Frontal cortex (tissue), 4 donors: ENCODE data around the gene DDX51. TPM values are rescaled to one million over a fixed set of nuclear protein-coding genes. Genes with fewer than 3 reads are reported as not detected.
A peak's percentile ranks its signal among the peaks of the same experiment; 100 is the strongest.
"Not testable (repeated sequence)": the region's sequence is repeated elsewhere in the genome, so short reads cannot be mapped to it uniquely, and the experiment has no call there.

Experiments
- DNase-seq, 2 donors: peaks; one replicate each; pipeline ENCODE4 v3.0.0; 2012; ENCODE audit warnings: low spot score in 2 of 2
- FAIRE-seq: peaks from 2 replicates; lab custom pipeline; 2012; peaks lifted over from hg19 to GRCh38; lab: Jason Lieb, UNC
- total RNA-seq: library from RNA; depleted of rRNA; stranded (reverse); fragments of >200 nt; gene quantifications from one replicate; pipeline ENCODE4 v1.2.3, GENCODE V29; 2014
- donor health status: control.
- donor health status: control.
- donor health status: control.

Gene DDX51
- total RNA-seq, 1 donor from 2014 or later, result 11.0 TPM

DNA sequence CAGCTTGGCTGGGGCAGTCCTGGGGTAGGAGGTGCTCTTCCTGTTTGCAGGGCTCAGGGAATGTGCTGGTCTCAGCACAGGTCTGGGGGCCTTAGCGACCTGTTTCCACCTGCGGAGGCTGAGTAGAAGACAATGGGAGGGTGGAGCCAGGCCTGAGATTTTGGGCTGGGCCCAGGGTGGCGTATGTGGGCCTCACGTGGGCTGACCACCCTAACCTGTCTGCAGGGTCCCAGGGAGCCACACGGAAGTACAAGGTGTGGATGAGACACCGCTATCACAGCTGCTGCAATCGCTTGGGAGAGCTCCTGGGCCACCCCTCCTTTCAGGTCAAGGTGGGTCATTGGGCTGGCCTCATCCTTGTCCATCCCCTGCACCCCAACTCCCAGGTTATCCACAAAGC, 1.2 kb upstream of the DDX51 start:
- FAIRE-seq (no peak), DNase-seq (no peak)

DNA sequence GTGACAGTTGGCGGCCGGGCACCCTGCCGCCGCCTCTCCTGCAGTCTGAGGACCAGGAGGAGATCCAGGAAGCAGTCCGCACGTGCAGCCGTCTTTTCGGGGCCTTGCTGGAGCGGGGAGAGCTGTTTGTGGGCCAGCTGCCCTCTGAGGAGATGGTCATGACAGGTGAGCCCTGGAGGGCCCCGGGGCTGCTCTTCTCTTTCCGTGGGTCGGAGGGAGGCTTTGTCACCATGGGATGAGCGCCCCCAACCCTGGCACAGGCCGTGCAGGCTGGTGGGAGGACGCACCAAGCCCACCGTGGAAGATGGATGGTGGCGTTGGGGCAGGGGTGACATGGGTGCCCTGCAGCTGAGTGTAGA, 670 bp upstream of the DDX51 start:
- peak in 1 of 2 donors; percentile 44 for DNase-seq
- no peak for FAIRE-seq

DNA sequence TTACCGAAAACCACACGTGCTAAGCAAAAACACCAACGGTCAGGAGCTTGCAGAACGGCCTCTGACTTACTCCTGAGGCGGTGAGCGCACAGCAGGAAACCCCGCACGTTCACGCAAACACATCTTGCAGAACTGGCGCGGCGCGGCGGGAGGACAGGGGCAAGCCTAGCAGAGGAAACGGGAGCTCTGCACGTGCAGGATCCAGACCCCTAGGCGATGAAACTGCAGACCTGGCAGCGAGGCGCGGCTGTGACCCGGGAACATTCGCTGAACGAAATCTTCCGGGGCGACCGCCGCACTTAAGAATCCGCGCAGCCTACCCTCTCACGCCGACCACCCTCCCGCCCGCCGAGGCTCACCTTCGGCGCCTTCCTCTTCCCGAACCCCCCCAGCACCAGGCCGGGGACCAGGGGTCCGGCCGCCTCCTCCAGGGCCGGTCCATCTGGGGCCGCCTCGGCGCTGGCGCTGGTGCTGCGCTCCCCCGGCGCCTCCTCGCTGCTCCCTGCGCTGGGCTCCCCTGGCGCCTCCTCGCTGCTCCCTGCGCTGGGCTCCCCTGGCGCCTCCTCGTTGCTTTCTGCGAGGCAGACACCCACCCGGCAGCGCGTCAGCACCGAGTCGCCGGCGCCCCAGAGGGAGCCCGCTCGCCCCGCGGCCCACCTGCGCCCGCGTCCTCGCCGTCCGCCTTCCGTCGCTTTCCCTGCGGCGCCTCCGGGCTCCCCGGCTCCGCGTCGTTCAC, 615 bp downstream of the DDX51 start:
- FAIRE-seq (no peak), DNase-seq (peak in 1 of 2 donors; percentile 45)

DNA sequence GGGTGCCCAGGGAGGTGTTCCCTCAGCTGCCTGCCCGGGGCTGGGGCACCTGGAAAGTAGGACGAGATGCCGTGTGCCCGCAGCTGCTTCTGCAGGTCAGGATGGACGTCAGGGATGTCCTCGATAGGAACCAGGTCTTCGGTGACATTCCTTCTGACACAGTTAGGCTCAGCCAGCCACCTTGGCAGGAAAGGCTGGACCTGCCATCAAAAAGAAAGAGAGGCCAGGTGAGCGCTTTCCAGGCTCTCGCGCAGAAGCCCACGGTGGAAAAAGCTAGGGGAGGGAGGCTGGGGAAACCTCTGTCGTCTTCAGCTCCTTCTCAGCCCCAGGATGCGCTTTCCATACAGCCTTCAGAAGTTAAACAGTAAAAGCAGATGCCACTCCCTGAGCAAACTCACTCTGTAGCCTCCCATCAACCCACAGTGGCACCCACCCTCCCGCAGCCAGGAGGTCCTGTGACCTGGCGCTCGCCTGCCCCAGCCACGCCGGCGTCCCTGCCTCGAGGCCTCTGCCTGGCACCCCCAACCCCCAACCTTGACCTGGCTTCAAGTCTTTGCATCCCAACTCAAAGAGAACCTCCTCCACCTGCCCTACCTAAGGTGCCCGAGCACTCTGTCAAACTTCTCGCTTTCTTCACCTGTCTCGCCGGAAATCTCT, 1.3 kb downstream of the DDX51 start:
- no peak for FAIRE-seq
- DNase-seq, result no peak

DNA sequence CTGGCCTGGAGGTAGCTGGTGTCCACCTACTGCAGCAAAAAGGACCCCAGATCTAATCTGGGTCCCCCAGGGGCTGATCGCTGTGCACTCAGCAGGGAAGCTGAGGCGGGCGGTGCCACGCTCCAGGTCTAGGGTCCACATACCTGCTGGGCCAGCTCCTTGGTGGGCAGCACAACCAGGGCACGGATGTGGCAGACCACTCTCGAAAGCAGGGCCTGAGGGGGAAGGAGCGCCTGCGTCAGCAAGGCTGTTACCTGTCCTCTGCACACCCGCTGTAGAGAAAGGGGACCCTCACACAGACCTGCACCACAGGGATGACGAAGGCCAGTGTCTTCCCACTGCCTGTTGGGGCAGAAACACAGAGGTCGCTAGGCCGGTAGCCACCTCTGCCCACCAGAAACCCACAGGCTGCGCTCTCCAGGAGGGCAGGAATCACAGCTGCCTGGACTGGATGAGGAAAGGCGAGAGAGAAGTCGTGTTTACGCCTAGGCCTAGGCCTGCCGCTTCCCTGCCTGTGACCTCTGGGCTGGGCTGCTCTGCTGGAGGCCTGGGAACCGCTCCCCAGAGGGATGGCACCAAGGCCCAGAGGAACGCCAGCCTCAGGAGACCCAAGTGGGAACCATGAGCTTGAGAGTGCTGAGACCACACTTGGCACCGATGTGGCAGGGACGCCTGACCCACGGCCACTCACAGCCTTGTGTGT, 2.0 kb downstream of the DDX51 start:
- DNase-seq, result no peak
- no peak for FAIRE-seq

DNA sequence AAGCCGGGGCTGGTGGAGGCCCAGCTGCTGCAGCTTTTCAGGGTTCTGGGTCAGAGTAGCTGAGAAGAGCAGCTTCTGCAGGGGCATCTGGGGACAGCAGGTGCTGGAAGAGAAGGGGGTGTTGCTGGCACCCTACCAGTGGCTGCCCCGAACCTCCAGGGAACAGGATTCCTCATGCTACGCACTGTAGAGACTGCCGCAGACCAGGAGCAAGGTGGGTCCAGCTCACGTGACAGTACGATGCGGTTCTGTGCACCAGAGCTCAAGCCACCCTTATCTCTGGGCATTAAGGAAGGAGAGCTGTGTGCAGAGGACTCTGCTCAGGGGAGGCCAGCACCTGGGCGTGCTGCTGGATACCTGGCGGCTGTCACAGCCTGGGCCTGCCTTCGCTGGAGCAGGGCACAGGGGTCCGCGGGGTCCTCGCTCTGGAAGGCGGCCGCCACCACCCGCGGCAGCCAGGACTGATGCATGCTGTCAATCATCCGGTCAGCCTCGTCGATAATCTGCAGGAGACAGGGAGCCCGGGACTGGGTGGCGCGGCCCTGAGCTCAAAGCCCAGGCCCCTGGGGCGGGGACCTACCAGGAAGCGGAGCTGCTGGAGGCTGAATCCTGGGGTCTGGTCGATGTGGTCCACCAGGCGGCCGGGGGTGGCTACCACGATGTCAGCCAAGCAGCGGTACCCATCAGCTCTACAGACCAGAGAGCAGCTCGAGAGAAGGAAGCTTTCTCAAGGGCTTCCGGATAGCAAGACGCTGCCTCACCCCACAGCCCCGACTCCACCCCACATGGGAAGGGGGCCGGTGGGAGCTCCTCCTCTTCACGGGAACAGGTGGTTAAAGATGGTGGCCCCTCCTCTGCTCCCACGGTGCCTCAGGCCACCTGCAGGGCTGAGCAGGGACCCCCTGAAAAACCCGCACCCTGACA, 2.9 kb downstream of the DDX51 start:
- DNase-seq (no peak), FAIRE-seq (no peak)

DNA sequence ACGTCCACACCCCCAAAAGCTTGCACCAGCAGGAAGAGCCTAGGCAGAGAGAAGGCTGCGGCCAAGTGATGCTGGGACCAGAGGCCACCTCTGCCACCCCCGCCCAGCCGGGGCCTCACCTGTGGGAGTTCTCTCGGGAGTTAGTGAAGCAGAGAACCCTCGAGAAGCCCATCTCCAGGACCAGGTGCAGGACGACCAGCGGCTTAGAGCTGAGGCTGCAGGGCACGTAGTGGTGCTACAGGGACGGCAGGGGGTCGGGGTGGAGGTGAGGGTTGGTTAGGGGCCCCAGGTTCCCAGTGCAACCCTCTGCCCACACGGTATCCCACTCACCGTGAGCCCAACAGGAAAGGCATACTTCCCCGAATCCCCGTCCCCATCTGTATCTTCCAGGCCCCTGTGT, 3.6 kb downstream of the DDX51 start:
- no peak for DNase-seq
- FAIRE-seq, result no peak

DNA sequence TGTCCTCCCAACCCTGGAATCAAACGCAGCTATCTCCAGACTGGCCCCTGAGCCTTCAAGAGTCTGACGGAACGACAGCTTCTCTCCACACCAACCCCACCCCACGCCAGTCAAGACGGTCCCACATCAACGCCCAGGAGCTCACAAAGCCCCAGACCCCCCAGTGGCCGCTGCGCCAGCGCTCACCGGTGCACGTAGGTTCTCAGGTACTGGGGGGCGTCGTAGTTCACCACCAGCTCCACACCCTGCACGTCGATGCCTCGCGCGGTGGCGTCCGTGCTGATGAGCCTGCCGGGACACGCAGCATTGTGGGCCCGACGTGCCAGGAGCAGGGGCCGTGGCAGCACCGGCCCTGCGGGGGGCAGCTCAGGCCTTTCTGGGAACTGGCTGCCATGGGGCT, 4.2 kb downstream of the DDX51 start:
- DNase-seq, result no peak
- no peak for FAIRE-seq

DNA sequence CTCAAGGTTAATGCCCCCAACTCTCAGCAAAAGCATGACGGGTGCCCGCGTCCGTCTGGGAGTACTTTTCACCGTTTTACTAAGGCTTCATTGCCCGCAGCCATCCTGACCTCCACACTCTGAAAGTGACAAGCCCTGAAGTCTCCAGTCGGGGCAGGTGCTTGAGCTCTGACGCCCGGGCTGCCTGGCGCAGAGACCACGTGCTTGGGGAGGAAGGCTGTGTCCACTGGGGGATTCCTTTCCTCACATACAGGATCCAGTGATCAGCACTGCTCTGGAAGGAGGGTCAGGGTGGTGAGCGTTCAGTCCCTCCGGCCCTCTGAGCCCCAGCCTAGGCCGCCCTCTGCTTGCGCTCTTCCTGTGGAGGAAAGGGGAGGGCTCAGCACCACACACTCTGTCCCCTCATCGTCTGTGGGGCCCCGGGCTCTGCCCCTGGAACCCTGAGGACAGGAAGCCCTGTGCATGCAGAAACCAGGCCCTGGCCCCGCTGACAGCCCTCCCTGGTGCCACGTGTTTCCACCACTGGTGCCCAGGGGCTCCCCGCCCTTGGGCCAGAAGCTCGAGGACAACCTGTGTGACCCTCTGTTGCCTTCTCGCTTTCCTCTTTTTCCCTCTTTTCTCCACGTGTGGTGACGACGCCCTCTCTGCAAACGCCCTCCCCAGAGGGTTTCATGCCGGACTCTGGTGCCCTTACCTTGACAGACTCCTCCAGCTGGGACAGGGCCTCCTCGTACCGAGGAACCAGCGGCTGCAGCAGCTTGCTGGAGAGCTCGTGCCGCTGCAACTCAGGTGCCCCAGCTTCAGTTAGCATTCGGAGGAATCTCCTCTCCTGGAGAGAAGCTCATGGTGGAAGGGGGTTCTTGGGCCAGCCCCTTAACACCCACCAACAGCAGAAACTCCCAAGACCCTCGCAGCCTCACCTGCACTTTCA, 4.9 kb downstream of the DDX51 start:
- no peak for DNase-seq
- no peak for FAIRE-seq

DNA sequence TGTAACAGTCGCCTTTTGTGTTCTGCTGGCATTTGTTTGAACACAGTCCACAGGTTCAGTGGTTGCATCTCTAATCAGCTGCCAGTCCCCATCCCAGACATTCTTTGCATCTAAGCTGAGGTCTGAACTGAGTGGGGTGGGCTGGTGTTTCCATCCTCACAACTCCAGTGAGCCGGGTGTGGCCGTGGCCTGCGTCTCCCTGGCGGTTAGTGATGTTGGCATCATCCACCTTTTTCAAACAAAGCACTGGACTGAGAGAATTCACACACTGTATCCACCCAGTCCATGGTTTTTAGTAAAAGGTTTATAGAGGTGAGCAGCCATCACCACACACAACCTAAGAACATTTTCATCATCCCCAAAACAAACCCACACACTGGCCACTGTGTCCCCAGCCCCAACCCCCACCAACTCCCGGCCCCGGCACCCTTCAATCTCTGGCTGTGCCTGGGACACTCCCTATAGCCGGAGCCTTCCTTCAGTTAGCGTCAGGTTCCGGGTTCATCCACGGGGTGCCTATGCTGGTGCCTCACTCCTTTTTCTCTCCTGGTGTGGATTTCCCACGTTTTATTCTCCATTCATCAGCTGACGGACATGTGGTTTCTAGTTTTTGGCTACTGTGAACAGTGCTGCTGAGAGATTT, 6.5 kb downstream of the DDX51 start:
- DNase-seq, result no peak
- no peak for FAIRE-seq

DNA sequence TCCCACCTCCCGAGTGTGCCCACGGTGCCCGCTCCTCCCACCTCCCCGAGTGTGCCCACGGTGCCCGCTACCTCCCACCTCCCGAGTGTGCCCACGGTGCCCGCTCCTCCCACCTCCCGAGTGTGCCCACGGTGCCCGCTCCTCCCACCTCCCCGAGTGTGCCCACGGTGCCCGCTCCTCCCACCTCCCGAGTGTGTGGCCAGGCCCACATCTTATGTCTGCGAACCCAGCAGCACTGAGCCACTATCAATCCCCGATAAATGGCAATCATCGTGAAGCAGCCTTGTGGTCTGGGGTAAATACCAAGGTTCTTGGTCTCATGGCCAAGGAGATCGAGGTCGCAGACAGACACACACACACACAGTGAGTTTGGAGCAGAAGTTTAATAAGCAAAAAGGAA, 7.9 kb downstream of the DDX51 start:
- DNase-seq, FAIRE-seq: not testable (repeated sequence)

DNA sequence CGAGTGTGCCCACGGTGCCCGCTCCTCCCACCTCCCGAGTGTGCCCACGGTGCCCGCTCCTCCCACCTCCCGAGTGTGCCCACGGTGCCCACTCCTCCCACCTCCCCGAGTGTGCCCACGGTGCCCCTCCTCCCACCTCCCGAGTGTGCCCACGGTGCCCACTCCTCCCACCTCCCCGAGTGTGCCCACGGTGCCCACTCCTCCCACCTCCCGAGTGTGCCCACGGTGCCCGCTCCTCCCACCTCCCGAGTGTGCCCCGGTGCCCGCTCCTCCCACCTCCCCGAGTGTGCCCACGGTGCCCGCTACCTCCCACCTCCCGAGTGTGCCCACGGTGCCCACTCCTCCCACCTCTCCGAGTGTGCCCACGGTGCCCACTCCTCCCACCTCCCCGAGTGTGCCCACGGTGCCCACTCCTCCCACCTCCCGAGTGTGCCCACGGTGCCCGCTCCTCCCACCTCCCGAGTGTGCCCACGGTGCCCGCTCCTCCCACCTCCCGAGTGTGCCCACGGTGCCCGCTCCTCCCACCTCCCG, 9.4 kb downstream of the DDX51 start:
- not testable (repeated sequence) for DNase-seq, FAIRE-seq

DNA sequence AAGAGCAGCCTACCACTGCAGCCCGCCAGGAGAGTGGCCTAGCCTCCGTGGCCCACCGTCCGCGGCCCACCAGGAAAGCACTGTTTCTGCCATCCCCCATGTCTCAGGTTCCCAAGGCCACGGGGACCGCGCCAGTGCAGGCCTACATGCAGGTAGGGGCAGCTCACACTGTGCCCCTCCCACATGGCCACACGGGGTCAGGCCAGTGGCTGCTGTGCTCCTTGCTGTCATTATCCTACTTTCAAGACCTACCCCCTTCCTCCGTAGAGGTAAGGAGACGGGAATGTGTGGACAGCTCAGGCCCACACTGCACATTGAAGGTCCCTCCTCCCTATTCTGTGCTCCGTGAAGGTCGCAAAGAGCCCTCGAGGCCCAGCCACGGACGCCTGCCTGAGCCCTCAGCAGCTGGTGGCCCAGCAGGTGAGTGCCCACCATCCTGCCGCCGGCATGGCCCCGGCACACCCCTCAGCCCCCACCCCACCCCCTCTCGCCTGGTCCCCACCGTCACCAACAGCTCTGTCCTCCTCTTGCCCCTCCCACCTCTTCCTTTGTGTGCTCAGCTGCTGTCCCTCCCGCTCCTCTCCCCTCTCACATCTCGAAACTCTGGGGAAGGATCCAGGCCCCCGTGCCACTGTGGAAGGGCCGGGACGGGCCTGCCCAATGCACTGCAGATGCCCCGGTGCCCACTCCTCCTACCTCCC, 10.0 kb downstream of the DDX51 start:
- no peak for DNase-seq
- no peak for FAIRE-seq

DNA sequence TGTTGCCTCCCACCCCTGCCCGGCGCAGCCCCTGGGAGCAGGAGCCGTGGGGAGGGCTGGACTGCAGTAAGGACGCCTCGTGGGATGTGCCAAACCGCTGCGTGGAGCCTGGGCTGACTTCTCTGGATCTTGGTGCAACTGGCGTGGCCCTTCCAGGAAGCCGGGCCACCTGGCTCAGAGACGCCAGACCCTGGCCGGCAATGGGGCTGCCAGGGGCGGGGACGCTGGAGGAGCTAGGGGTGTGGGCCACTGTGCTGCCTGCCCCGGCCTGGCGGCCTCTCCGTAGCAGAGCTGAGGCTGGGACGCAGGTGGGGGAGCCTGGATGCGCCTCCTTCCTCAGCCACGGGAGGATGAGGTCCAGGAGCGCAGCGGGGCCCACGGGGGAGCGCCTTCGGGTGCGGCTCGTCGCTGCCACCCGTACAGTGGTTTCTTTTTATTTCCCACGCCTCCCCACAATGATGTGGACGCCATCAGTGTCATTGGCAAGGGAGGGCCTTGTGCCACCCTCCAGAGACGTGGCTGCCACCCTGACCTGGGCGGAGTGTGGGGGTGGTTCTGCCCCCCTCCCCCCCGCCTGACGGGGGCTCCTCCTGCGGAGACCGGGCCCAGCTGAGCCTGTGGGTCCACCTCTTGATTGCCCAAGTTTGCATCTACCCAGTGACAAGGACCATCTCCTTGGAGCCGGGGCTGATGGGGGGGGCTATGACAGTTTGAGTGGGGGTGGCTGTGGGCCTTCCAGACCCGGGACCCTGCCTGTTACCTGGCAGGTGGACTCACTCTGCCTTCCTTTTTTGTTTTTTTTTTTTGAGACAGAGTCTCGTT, 11.3 kb downstream of the DDX51 start:
- DNase-seq (no peak), FAIRE-seq (no peak)

DNA sequence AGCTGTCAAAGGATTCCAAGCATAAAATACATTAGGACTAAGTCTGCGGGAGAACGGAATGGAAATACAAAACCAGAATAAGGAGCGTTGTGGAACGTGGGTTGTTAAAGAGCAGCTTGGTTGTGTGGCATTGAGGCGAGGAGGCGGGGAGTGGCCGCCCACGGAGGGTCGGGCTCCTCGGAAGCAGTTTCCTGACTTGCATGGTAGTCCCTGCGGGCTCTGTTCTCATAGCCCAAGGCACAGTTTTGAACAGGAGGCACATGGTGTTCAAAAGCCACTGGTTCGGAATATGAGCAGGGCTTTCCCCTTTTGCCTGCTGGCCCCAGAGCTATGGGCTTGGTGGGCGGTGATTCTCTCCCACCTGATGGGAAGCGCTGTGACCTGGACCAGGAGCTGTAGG, 12.2 kb downstream of the DDX51 start:
- DNase-seq, result no peak
- FAIRE-seq, result no peak

DNA sequence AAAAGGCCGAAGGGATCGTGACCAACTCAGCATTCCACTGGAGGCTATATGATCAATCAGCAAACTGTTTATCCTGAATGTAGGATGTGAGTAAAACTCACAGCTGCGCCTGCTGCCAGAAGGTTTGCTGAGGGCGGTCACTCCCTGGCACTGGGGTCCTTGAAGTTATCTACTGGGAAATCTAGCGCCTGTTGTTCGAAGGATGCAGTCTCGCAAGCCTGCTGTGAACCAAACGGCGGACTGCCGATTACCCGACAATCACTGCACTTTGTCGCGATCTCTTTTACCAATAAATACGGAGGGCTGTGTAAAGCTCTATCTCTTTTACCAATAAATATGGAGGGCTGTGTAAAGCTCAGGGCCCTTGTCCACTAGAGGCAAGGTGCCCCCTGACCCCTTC, 12.9 kb downstream of the DDX51 start:
- no peak for FAIRE-seq
- no peak for DNase-seq

DNA sequence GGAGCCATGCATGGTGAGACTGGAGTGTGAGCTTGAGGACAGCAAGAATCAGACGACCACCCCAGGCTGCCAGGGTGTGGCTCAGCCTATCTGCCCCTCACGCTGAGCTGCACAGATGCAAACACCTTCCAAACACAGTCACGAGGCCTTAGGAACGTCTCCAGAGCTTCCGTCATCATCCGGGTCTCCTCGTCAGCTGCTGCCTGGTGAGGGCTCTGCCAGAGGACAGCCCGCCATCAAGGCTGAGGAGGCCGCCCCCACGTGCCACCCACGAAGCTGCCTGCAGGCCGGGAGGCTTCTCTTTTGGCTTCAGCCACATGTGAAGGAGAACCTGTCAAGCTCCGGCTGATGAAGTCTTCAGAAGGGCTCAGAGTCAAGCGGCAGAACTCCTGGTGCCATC, 13.4 kb downstream of the DDX51 start:
- FAIRE-seq, result no peak
- DNase-seq, result no peak
